Upper lobe of right lung (tissue), 1 donor: ENCODE measurements around the gene FER. TPM values are rescaled to one million over a fixed set of nuclear protein-coding genes. Genes with fewer than 3 reads are reported as not detected.

Experiments
- ATAC-seq: fragments of 200-7000 bp; cut with Tn5 transposase; one replicate; pipeline ENCODE4 v1.9.1; 2020; ENCODE audit warnings: mild to moderate bottlenecking, moderate library complexity
- DNase-seq: peaks from one replicate; pipeline ENCODE4 v3.0.0-alpha.2; 2020
- H3K27ac ChIP-seq: fragments of 200-600 bp; one replicate; pipeline ENCODE4 v1.8.0; 2022
- H3K27me3 ChIP-seq: fragments of 200-600 bp; one replicate; pipeline ENCODE4 v1.8.0; 2022; ENCODE audit warnings: mild to moderate bottlenecking
- H3K36me3 ChIP-seq: fragments of 200-600 bp; one replicate; pipeline ENCODE4 v1.8.0; 2022
- H3K4me1 ChIP-seq: fragments of 200-600 bp; one replicate; pipeline ENCODE4 v1.8.0; 2022
- H3K4me3 ChIP-seq: fragments of 200-600 bp; one replicate; pipeline ENCODE4 v1.8.0; 2022; ENCODE audit warnings: mild to moderate bottlenecking
- H3K9me3 ChIP-seq: fragments of 200-600 bp; one replicate; pipeline ENCODE4 v1.8.0; 2022
- CTCF ChIP-seq: fragments of 200-600 bp; IDR thresholded peaks from one replicate; pipeline ENCODE4 v1.8.0; 2022; ENCODE audit warnings: antibody characterized with exemption
- intact Hi-C: fragments of 100-400 bp; cut with DNase I; formaldehyde crosslinking; loops from one replicate; pipeline ENCODE4 v1.11.0; 2022
- total RNA-seq: library from RNA; stranded (reverse); fragmentation: NEBNext Ultra II Directional; extraction: Animal tissue kit (Norgen Biotek cat#: 25700); gene quantifications from one replicate; pipeline ENCODE4 v1.2.1, GENCODE V29; 2021
- donor health status: DM: no; HTN: yes; CAD: no; lungs with severe emphysema.

Gene FER
- total RNA-seq, 1 donor from 2014 or later, result 33.6 TPM

- no peak overlapping the region for H3K27ac ChIP-seq
- no peak for TF ChIP-seq CTCF
- no peak overlapping the region for H3K4me3 ChIP-seq
- no peaks in the 10 kb centered on the region for H3K27me3 ChIP-seq
- no peaks in the 10 kb centered on the region for H3K9me3 ChIP-seq
- no peaks in the 10 kb centered on the region for H3K4me1 ChIP-seq
- peaks cover 22% of the 10 kb centered on the region for H3K36me3 ChIP-seq
- intact Hi-C loops, result no loop called here
- no peak for ATAC-seq
- no peak for DNase-seq
These were observed 439.1 kb downstream of the FER start for GRCh38 chr5:109186759-109187158.

GRCh38 chr5:109191153-109191558 lies 443.5 kb downstream of the FER start:
- Histone ChIP-seq H3K27ac (no peak overlapping the region), H3K4me1 (no peaks in the 10 kb centered on the region), H3K9me3 (no peaks in the 10 kb centered on the region), H3K27me3 (no peaks in the 10 kb centered on the region), H3K36me3 (peaks cover 22% of the 10 kb centered on the region), H3K4me3 (no peak overlapping the region)
- ATAC-seq (no peak), DNase-seq (no peak)
- intact Hi-C loops, result no loop called here
- TF ChIP-seq CTCF, result no peak

GRCh38 chr5:109192027-109192426 lies 444.3 kb downstream of the FER start:
- intact Hi-C loops, result no loop called here
- H3K4me3 ChIP-seq, result no peak overlapping the region
- H3K4me1 ChIP-seq, result no peaks in the 10 kb centered on the region
- DNase-seq, result no peak
- no peak for TF ChIP-seq CTCF
- H3K36me3 ChIP-seq, result peaks cover 15% of the 10 kb centered on the region
- no peak for ATAC-seq
- H3K9me3 ChIP-seq, result no peaks in the 10 kb centered on the region
- no peak overlapping the region for H3K27ac ChIP-seq
- H3K27me3 ChIP-seq, result no peaks in the 10 kb centered on the region

GRCh38 chr5:109192555-109193281 lies 445.0 kb downstream of the FER start:
- Histone ChIP-seq H3K36me3 (peaks cover 9% of the 10 kb centered on the region), H3K4me3 (no peak overlapping the region), H3K9me3 (no peaks in the 10 kb centered on the region), H3K27me3 (no peaks in the 10 kb centered on the region), H3K4me1 (no peaks in the 10 kb centered on the region), H3K27ac (no peak overlapping the region)
- intact Hi-C loops, result no loop called here
- ATAC-seq (no peak), DNase-seq (no peak)
- TF ChIP-seq CTCF, result no peak

GRCh38 chr5:109195667-109196066 lies 448.0 kb downstream of the FER start:
- no peaks in the 10 kb centered on the region for H3K4me1 ChIP-seq
- H3K9me3 ChIP-seq, result no peaks in the 10 kb centered on the region
- no peak for TF ChIP-seq CTCF
- H3K4me3 ChIP-seq, result no peak overlapping the region
- no peak overlapping the region for H3K27ac ChIP-seq
- ATAC-seq (no peak), DNase-seq (no peak)
- intact Hi-C loops, result no loop called here
- H3K27me3 ChIP-seq, result no peaks in the 10 kb centered on the region
- H3K36me3 ChIP-seq, result no peaks in the 10 kb centered on the region
